ENCODE results near the gene DIPK2A.

Gene DIPK2A

GRCh38 chr3:143998266-143998665 lies 26.6 kb downstream of the DIPK2A start:
- H3K27ac ChIP-seq (ENCODE audit: low read depth, low read length), result no peak overlapping the region
- no peaks in the 10 kb centered on the region for H3K36me3 ChIP-seq (ENCODE audit: control insufficient read depth in 1 of 2, insufficient read depth in 2 of 2, low read length in 2 of 2)
- H3K27me3 ChIP-seq (ENCODE audit: control insufficient read depth in 1 of 2, insufficient read depth in 2 of 2, low read length in 2 of 2), result no peaks in the 10 kb centered on the region
- no peaks in the 10 kb centered on the region for H3K4me1 ChIP-seq (ENCODE audit: control insufficient read depth in 1 of 2, insufficient read depth in 2 of 2, low read length in 2 of 2)
- no peak overlapping the region for H3K9ac ChIP-seq (ENCODE audit: low read depth in 1 of 2, low read length in 2 of 2)
- no peak overlapping the region for H3K4me3 ChIP-seq (ENCODE audit: low read depth in 1 of 2, low read length in 2 of 2)
- no peaks in the 10 kb centered on the region for H3K9me3 ChIP-seq (ENCODE audit: control insufficient read depth in 1 of 2, low read length in 2 of 2)

- Histone ChIP-seq H3K4me1 (ENCODE audit: control insufficient read depth in 1 of 2, insufficient read depth in 2 of 2, low read length in 2 of 2) (no peaks in the 10 kb centered on the region), H3K27me3 (ENCODE audit: control insufficient read depth in 1 of 2, insufficient read depth in 2 of 2, low read length in 2 of 2) (no peaks in the 10 kb centered on the region), H3K9ac (ENCODE audit: low read depth in 1 of 2, low read length in 2 of 2) (no peak overlapping the region), H3K9me3 (ENCODE audit: control insufficient read depth in 1 of 2, low read length in 2 of 2) (no peaks in the 10 kb centered on the region), H3K27ac (ENCODE audit: low read depth, low read length) (no peak overlapping the region), H3K36me3 (ENCODE audit: control insufficient read depth in 1 of 2, insufficient read depth in 2 of 2, low read length in 2 of 2) (no peaks in the 10 kb centered on the region), H3K4me3 (ENCODE audit: low read depth in 1 of 2, low read length in 2 of 2) (no peak overlapping the region)
Measured at GRCh38 chr3:144003051-144003450, 31.4 kb downstream of the DIPK2A start.

GRCh38 chr3:144010371-144010770 lies 38.7 kb downstream of the DIPK2A start:
- H3K9ac ChIP-seq (ENCODE audit: low read depth in 1 of 2, low read length in 2 of 2), result no peak overlapping the region
- no peaks in the 10 kb centered on the region for H3K9me3 ChIP-seq (ENCODE audit: control insufficient read depth in 1 of 2, low read length in 2 of 2)
- H3K4me3 ChIP-seq (ENCODE audit: low read depth in 1 of 2, low read length in 2 of 2), result no peak overlapping the region
- H3K4me1 ChIP-seq (ENCODE audit: control insufficient read depth in 1 of 2, insufficient read depth in 2 of 2, low read length in 2 of 2), result no peaks in the 10 kb centered on the region
- H3K36me3 ChIP-seq (ENCODE audit: control insufficient read depth in 1 of 2, insufficient read depth in 2 of 2, low read length in 2 of 2), result no peaks in the 10 kb centered on the region
- H3K27ac ChIP-seq (ENCODE audit: low read depth, low read length), result no peak overlapping the region
- no peaks in the 10 kb centered on the region for H3K27me3 ChIP-seq (ENCODE audit: control insufficient read depth in 1 of 2, insufficient read depth in 2 of 2, low read length in 2 of 2)

- Histone ChIP-seq H3K36me3 (ENCODE audit: control insufficient read depth in 1 of 2, insufficient read depth in 2 of 2, low read length in 2 of 2) (no peaks in the 10 kb centered on the region), H3K27ac (ENCODE audit: low read depth, low read length) (no peak overlapping the region), H3K4me1 (ENCODE audit: control insufficient read depth in 1 of 2, insufficient read depth in 2 of 2, low read length in 2 of 2) (no peaks in the 10 kb centered on the region), H3K4me3 (ENCODE audit: low read depth in 1 of 2, low read length in 2 of 2) (no peak overlapping the region), H3K9ac (ENCODE audit: low read depth in 1 of 2, low read length in 2 of 2) (no peak overlapping the region), H3K9me3 (ENCODE audit: control insufficient read depth in 1 of 2, low read length in 2 of 2) (no peaks in the 10 kb centered on the region), H3K27me3 (ENCODE audit: control insufficient read depth in 1 of 2, insufficient read depth in 2 of 2, low read length in 2 of 2) (no peaks in the 10 kb centered on the region)
Measured at GRCh38 chr3:144011251-144011799, 39.7 kb downstream of the DIPK2A start.

- Histone ChIP-seq H3K9me3 (ENCODE audit: control insufficient read depth in 1 of 2, low read length in 2 of 2) (no peaks in the 10 kb centered on the region), H3K9ac (ENCODE audit: low read depth in 1 of 2, low read length in 2 of 2) (no peak overlapping the region), H3K36me3 (ENCODE audit: control insufficient read depth in 1 of 2, insufficient read depth in 2 of 2, low read length in 2 of 2) (no peaks in the 10 kb centered on the region), H3K27ac (ENCODE audit: low read depth, low read length) (no peak overlapping the region), H3K4me3 (ENCODE audit: low read depth in 1 of 2, low read length in 2 of 2) (no peak overlapping the region), H3K27me3 (ENCODE audit: control insufficient read depth in 1 of 2, insufficient read depth in 2 of 2, low read length in 2 of 2) (no peaks in the 10 kb centered on the region), H3K4me1 (ENCODE audit: control insufficient read depth in 1 of 2, insufficient read depth in 2 of 2, low read length in 2 of 2) (no peaks in the 10 kb centered on the region)
Measured at GRCh38 chr3:144015133-144015532, 43.5 kb downstream of the DIPK2A start.

- no peaks in the 10 kb centered on the region for H3K4me1 ChIP-seq (ENCODE audit: control insufficient read depth in 1 of 2, insufficient read depth in 2 of 2, low read length in 2 of 2)
- no peak overlapping the region for H3K9ac ChIP-seq (ENCODE audit: low read depth in 1 of 2, low read length in 2 of 2)
- no peak overlapping the region for H3K4me3 ChIP-seq (ENCODE audit: low read depth in 1 of 2, low read length in 2 of 2)
- H3K9me3 ChIP-seq (ENCODE audit: control insufficient read depth in 1 of 2, low read length in 2 of 2), result no peaks in the 10 kb centered on the region
- no peaks in the 10 kb centered on the region for H3K36me3 ChIP-seq (ENCODE audit: control insufficient read depth in 1 of 2, insufficient read depth in 2 of 2, low read length in 2 of 2)
- H3K27me3 ChIP-seq (ENCODE audit: control insufficient read depth in 1 of 2, insufficient read depth in 2 of 2, low read length in 2 of 2), result no peaks in the 10 kb centered on the region
- no peak overlapping the region for H3K27ac ChIP-seq (ENCODE audit: low read depth, low read length)
Measured at GRCh38 chr3:144018776-144019175, 47.2 kb downstream of the DIPK2A start.

Measured in duodenal mucosa (tissue), 2 donors.